Calu3 (cell line): ENCODE results near the gene MAPRE3. TPM values are rescaled to one million over a fixed set of nuclear protein-coding genes. Genes with fewer than 3 reads are reported as not detected.

ENCODE experiments used
- BruUV-seq: library from RNA; stranded (reverse); fragments of 400-500 nt; replicated peaks from 2 replicates; lab custom pipeline; 2021; lab: Mats Ljungman, UMichigan
- CTCF ChIA-PET: fragments of 300-600 bp; sonication (Branson Sonifier 250); formaldehyde crosslinking; loops from one replicate; lab custom pipeline; 2022; ENCODE audit warnings: antibody characterized with exemption; lab: Charles Lee
- DNase-seq: peaks from one replicate; pipeline ENCODE4 v3.0.0; 2022
- H3K27ac Mint-ChIP-seq: one replicate; pipeline ENCODE4 v1.8.0; 2022; ENCODE audit warnings: mixed read lengths; ENCODE audit not compliant: unreplicated experiment
- H3K27me3 Mint-ChIP-seq: one replicate; pipeline ENCODE4 v1.8.0; 2022; ENCODE audit warnings: mixed read lengths; ENCODE audit not compliant: unreplicated experiment
- H3K36me3 Mint-ChIP-seq: one replicate; pipeline ENCODE4 v1.8.0; 2022; ENCODE audit warnings: mild to moderate bottlenecking, moderate library complexity, mixed read lengths; ENCODE audit not compliant: insufficient read depth, unreplicated experiment
- H3K4me1 Mint-ChIP-seq: one replicate; pipeline ENCODE4 v1.8.0; 2022; ENCODE audit warnings: mild to moderate bottlenecking, low read depth, mixed read lengths; ENCODE audit not compliant: unreplicated experiment
- H3K4me3 Mint-ChIP-seq: one replicate; pipeline ENCODE4 v1.8.0; 2022; ENCODE audit warnings: mild to moderate bottlenecking, low read depth, moderate library complexity, mixed read lengths; ENCODE audit not compliant: unreplicated experiment
- H3K9me3 Mint-ChIP-seq: one replicate; pipeline ENCODE4 v1.8.0; 2022; ENCODE audit warnings: low read depth, mixed read lengths; ENCODE audit not compliant: unreplicated experiment
- CTCF ChIP-seq: fragments of 200-600 bp; IDR thresholded peaks from one replicate; pipeline ENCODE4 v1.8.0; 2022; ENCODE audit warnings: antibody characterized with exemption; ENCODE audit not compliant: unreplicated experiment
- intact Hi-C: fragments of 100-400 bp; cut with micrococcal nuclease; formaldehyde crosslinking; loops from one replicate; pipeline ENCODE4 v1.10.0; 2022; ENCODE audit not compliant: unreplicated experiment
- total RNA-seq: library from RNA; stranded (reverse); gene quantifications from 2 replicates; pipeline ENCODE4 v1.2.3, GENCODE V29; 2022

Gene MAPRE3
- total RNA-seq, 1 experiment from 2014 or later = 11.1 TPM

- BruUV-seq = no TSS peak
- H3K4me1 Mint-ChIP-seq = no peaks in the 10 kb centered on the region
- no peaks in the 10 kb centered on the region for H3K9me3 Mint-ChIP-seq
- no peak overlapping the region for H3K4me3 Mint-ChIP-seq
- intact Hi-C loops = no loop called here
- no peak for TF ChIP-seq CTCF
- peaks cover 42% of the 10 kb centered on the region for H3K27me3 Mint-ChIP-seq
- DNase-seq = no peak
- CTCF ChIA-PET = no interaction called here
- H3K27ac Mint-ChIP-seq = no peak overlapping the region
- H3K36me3 Mint-ChIP-seq = no peaks in the 10 kb centered on the region
Measured at GRCh38 chr2:26924731-26925099, 45.7 kb upstream of the MAPRE3 start.

GRCh38 chr2:26925100-26925791 is 45.2 kb upstream of the MAPRE3 start:
- DNase-seq = no peak
- H3K27me3 Mint-ChIP-seq = peaks cover 47% of the 10 kb centered on the region
- no peaks in the 10 kb centered on the region for H3K36me3 Mint-ChIP-seq
- TF ChIP-seq CTCF = no peak
- CTCF ChIA-PET = no interaction called here
- BruUV-seq = no TSS peak
- intact Hi-C loops = no loop called here
- no peak overlapping the region for H3K27ac Mint-ChIP-seq
- H3K4me3 Mint-ChIP-seq = no peak overlapping the region
- no peaks in the 10 kb centered on the region for H3K4me1 Mint-ChIP-seq
- H3K9me3 Mint-ChIP-seq = no peaks in the 10 kb centered on the region

GRCh38 chr2:26927221-26927620 is 43.2 kb upstream of the MAPRE3 start:
- no TSS peak for BruUV-seq
- Mint-ChIP-seq H3K9me3 (no peaks in the 10 kb centered on the region), H3K27ac (no peak overlapping the region), H3K4me1 (no peaks in the 10 kb centered on the region), H3K27me3 (peaks cover 52% of the 10 kb centered on the region), H3K36me3 (no peaks in the 10 kb centered on the region), H3K4me3 (no peak overlapping the region)
- CTCF ChIA-PET = no interaction called here
- no peak for TF ChIP-seq CTCF
- no peak for DNase-seq
- intact Hi-C loops = no loop called here

GRCh38 chr2:26932974-26933373 is 37.5 kb upstream of the MAPRE3 start:
- no TSS peak for BruUV-seq
- Mint-ChIP-seq H3K9me3 (no peaks in the 10 kb centered on the region), H3K4me1 (no peaks in the 10 kb centered on the region), H3K4me3 (no peak overlapping the region), H3K27me3 (peaks cover 76% of the 10 kb centered on the region), H3K36me3 (no peaks in the 10 kb centered on the region), H3K27ac (no peak overlapping the region)
- DNase-seq = no peak
- CTCF ChIA-PET = interaction anchor here (1.1 to 1.3 kb wide), 2 partner anchors 22 to 86 kb away, joined by 3 to 4 read pairs; no protein-coding TSS in a partner anchor
- intact Hi-C loops = no loop called here
- TF ChIP-seq CTCF = no peak
